Thoracic aorta (tissue), 2 donors: Measurements from ENCODE around the gene INSC. TPM values are rescaled to one million over a fixed set of nuclear protein-coding genes. Genes with fewer than 3 reads are reported as not detected.

Source experiments
- ATAC-seq: fragments of 150-250 bp; one replicate; pipeline ENCODE4 v1.8.0; 2017; ENCODE audit warnings: low read depth; ENCODE audit not compliant: insufficient number of reproducible peaks, low FRiP score
- DNase-seq: peaks from one replicate; pipeline ENCODE4 v3.0.0-alpha.2; 2020; ENCODE audit warnings: low spot score
- H3K27ac ChIP-seq, 2 donors: fragments of 200-600 bp; sonication (generic); 1 replicate in 1 of 2; 2 replicates in 1 of 2; pipeline ENCODE4 v1.5.1; 2016; ENCODE audit warnings: mild to moderate bottlenecking in 2 of 2, moderate library complexity in 2 of 2
- H3K27me3 ChIP-seq: fragments of 200-600 bp; sonication (generic); replicated peaks from 2 replicates; pipeline ENCODE4 v1.6.0; 2016; ENCODE audit warnings: mild to moderate bottlenecking; ENCODE audit not compliant: insufficient read depth
- H3K36me3 ChIP-seq: fragments of 200-600 bp; sonication (generic); one replicate; pipeline ENCODE4 v1.5.1; 2016
- H3K4me1 ChIP-seq, 2 donors: fragments of 200-600 bp; sonication (generic); 1 replicate in 1 of 2; 2 replicates in 1 of 2; pipeline versions ENCODE4 v1.5.1 to v1.6.0; 2016; ENCODE audit warnings: low read depth in 2 of 2, mild to moderate bottlenecking in 1 of 2; ENCODE audit not compliant: control insufficient read depth in 1 of 2
- H3K4me3 ChIP-seq: fragments of 200-600 bp; sonication (generic); 2 replicates; pipeline ENCODE4 v1.5.1; 2016; ENCODE audit warnings: mild to moderate bottlenecking
- H3K9me3 ChIP-seq: fragments of 200-600 bp; sonication (generic); 2 replicates; pipeline ENCODE4 v1.5.1; 2016
- CTCF ChIP-seq: fragments of 200-600 bp; sonication (generic); IDR thresholded peaks from one replicate; pipeline ENCODE4 v1.5.1; 2019; ENCODE audit warnings: antibody characterized with exemption
- total RNA-seq, 2 donors: library from RNA; depleted of rRNA; stranded (reverse); fragments of >200 nt; gene quantifications; one replicate each; pipeline versions ENCODE4 v1.1.0 to v1.2.3, GENCODE V29; 2016

Gene INSC
- total RNA-seq, 2 donors from 2014 or later, result 0.35 TPM; not detected in 1

- H3K36me3 ChIP-seq, result no peaks in the 10 kb centered on the region
- ATAC-seq (no peak), DNase-seq (no peak)
- peaks cover 0 to 14% of the 10 kb centered on the region in 2 donors for H3K4me1 ChIP-seq
- no peak overlapping the region for H3K4me3 ChIP-seq
- no peaks in the 10 kb centered on the region for H3K27me3 ChIP-seq
- H3K9me3 ChIP-seq, result no peaks in the 10 kb centered on the region
- no peak for TF ChIP-seq CTCF
- H3K27ac ChIP-seq, result no peak overlapping the region
Measured at GRCh38 chr11:15186146-15186545, 71.4 kb downstream of the INSC start.

GRCh38 chr11:15189189-15189588 lies 74.5 kb downstream of the INSC start:
- ATAC-seq (no peak), DNase-seq (no peak)
- Histone ChIP-seq H3K27me3 (no peaks in the 10 kb centered on the region), H3K4me1 (no peaks in the 10 kb centered on the region), H3K27ac (no peak overlapping the region), H3K4me3 (no peak overlapping the region), H3K9me3 (no peaks in the 10 kb centered on the region), H3K36me3 (no peaks in the 10 kb centered on the region)
- no peak for TF ChIP-seq CTCF

GRCh38 chr11:15189641-15190365 lies 75.1 kb downstream of the INSC start:
- Histone ChIP-seq H3K4me3 (no peak overlapping the region), H3K27ac (no peak overlapping the region), H3K36me3 (no peaks in the 10 kb centered on the region), H3K27me3 (no peaks in the 10 kb centered on the region), H3K9me3 (no peaks in the 10 kb centered on the region), H3K4me1 (peaks cover 0 to 5% of the 10 kb centered on the region in 2 donors)
- ATAC-seq, result no peak
- TF ChIP-seq CTCF, result no peak
- no peak for DNase-seq

GRCh38 chr11:15190611-15191010 lies 75.9 kb downstream of the INSC start:
- Histone ChIP-seq H3K27ac (no peak overlapping the region), H3K36me3 (no peaks in the 10 kb centered on the region), H3K27me3 (no peaks in the 10 kb centered on the region), H3K4me3 (no peak overlapping the region), H3K9me3 (no peaks in the 10 kb centered on the region), H3K4me1 (peaks cover 0 to 13% of the 10 kb centered on the region in 2 donors)
- TF ChIP-seq CTCF, result no peak
- ATAC-seq, result no peak
- DNase-seq, result no peak

GRCh38 chr11:15192005-15192556 lies 77.4 kb downstream of the INSC start:
- ATAC-seq (no peak), DNase-seq (no peak)
- TF ChIP-seq CTCF, result no peak
- Histone ChIP-seq H3K4me3 (no peak overlapping the region), H3K9me3 (no peaks in the 10 kb centered on the region), H3K27ac (no peak overlapping the region), H3K36me3 (no peaks in the 10 kb centered on the region), H3K4me1 (peaks cover 0 to 25% of the 10 kb centered on the region in 2 donors), H3K27me3 (no peaks in the 10 kb centered on the region)
